ENCODE results near the gene CXCR6.

Gene CXCR6

GRCh38 chr3:45929042-45929679 lies 14.1 kb upstream of the CXCR6 start:
- H3K4me3 ChIP-seq (ENCODE audit: low read length): no peak overlapping the region
- no peaks in the 10 kb centered on the region for H3K27me3 ChIP-seq (ENCODE audit: control insufficient read depth, insufficient read depth, low read length)
- H3K9ac ChIP-seq (ENCODE audit: low read length): no peak overlapping the region
- H3K36me3 ChIP-seq (ENCODE audit: control insufficient read depth, insufficient read depth, low read length): peaks cover 33% of the 10 kb centered on the region
- H3K4me1 ChIP-seq (ENCODE audit: control insufficient read depth, insufficient read depth, low read length): no peaks in the 10 kb centered on the region
- no peak overlapping the region for H3K27ac ChIP-seq (ENCODE audit: low read depth, low read length)

- Histone ChIP-seq H3K4me1 (ENCODE audit: control insufficient read depth, insufficient read depth, low read length) (no peaks in the 10 kb centered on the region), H3K36me3 (ENCODE audit: control insufficient read depth, insufficient read depth, low read length) (peaks cover 35% of the 10 kb centered on the region), H3K27me3 (ENCODE audit: control insufficient read depth, insufficient read depth, low read length) (no peaks in the 10 kb centered on the region), H3K9ac (ENCODE audit: low read length) (no peak overlapping the region), H3K4me3 (ENCODE audit: low read length) (no peak overlapping the region), H3K27ac (ENCODE audit: low read depth, low read length) (no peak overlapping the region)
These were observed 11.8 kb upstream of the CXCR6 start for GRCh38 chr3:45931496-45931895.

- H3K9ac ChIP-seq (ENCODE audit: low read length): no peak overlapping the region
- no peaks in the 10 kb centered on the region for H3K27me3 ChIP-seq (ENCODE audit: control insufficient read depth, insufficient read depth, low read length)
- H3K27ac ChIP-seq (ENCODE audit: low read depth, low read length): no peak overlapping the region
- H3K4me1 ChIP-seq (ENCODE audit: control insufficient read depth, insufficient read depth, low read length): no peaks in the 10 kb centered on the region
- H3K4me3 ChIP-seq (ENCODE audit: low read length): no peak overlapping the region
- peaks cover 35% of the 10 kb centered on the region for H3K36me3 ChIP-seq (ENCODE audit: control insufficient read depth, insufficient read depth, low read length)
These were observed 11.2 kb upstream of the CXCR6 start for GRCh38 chr3:45932112-45932511.

GRCh38 chr3:45933591-45933990 lies 9.7 kb upstream of the CXCR6 start:
- H3K36me3 ChIP-seq (ENCODE audit: control insufficient read depth, insufficient read depth, low read length): peaks cover 25% of the 10 kb centered on the region
- no peaks in the 10 kb centered on the region for H3K27me3 ChIP-seq (ENCODE audit: control insufficient read depth, insufficient read depth, low read length)
- no peak overlapping the region for H3K9ac ChIP-seq (ENCODE audit: low read length)
- no peak overlapping the region for H3K27ac ChIP-seq (ENCODE audit: low read depth, low read length)
- H3K4me3 ChIP-seq (ENCODE audit: low read length): no peak overlapping the region
- H3K4me1 ChIP-seq (ENCODE audit: control insufficient read depth, insufficient read depth, low read length): no peaks in the 10 kb centered on the region

- H3K4me1 ChIP-seq (ENCODE audit: control insufficient read depth, insufficient read depth, low read length): peaks cover 8% of the 10 kb centered on the region
- H3K36me3 ChIP-seq (ENCODE audit: control insufficient read depth, insufficient read depth, low read length): peaks cover 2% of the 10 kb centered on the region
These were observed 7.0 kb upstream of the CXCR6 start for GRCh38 chr3:45936261-45936660.

GRCh38 chr3:45937206-45938042 lies 5.8 kb upstream of the CXCR6 start:
- no peak overlapping the region for H3K4me3 ChIP-seq (ENCODE audit: low read length)
- H3K27ac ChIP-seq (ENCODE audit: low read depth, low read length): no peak overlapping the region
- H3K4me1 ChIP-seq (ENCODE audit: control insufficient read depth, insufficient read depth, low read length): peaks cover 8% of the 10 kb centered on the region
- no peak overlapping the region for H3K9ac ChIP-seq (ENCODE audit: low read length)
- H3K36me3 ChIP-seq (ENCODE audit: control insufficient read depth, insufficient read depth, low read length): peaks cover 2% of the 10 kb centered on the region
- H3K27me3 ChIP-seq (ENCODE audit: control insufficient read depth, insufficient read depth, low read length): no peaks in the 10 kb centered on the region

More at GRCh38 chr3:45936261-45936660, 7.0 kb upstream of the CXCR6 start:
- no peaks in the 10 kb centered on the region for H3K27me3 ChIP-seq (ENCODE audit: control insufficient read depth, insufficient read depth, low read length)
- no peak overlapping the region for H3K4me3 ChIP-seq (ENCODE audit: low read length)
- no peak overlapping the region for H3K27ac ChIP-seq (ENCODE audit: low read depth, low read length)
- no peak overlapping the region for H3K9ac ChIP-seq (ENCODE audit: low read length)

GRCh38 chr3:45938043-45938435 lies 5.2 kb upstream of the CXCR6 start:
- H3K36me3 ChIP-seq (ENCODE audit: control insufficient read depth, insufficient read depth, low read length): peaks cover 2% of the 10 kb centered on the region
- no peak overlapping the region for H3K27ac ChIP-seq (ENCODE audit: low read depth, low read length)
- H3K4me1 ChIP-seq (ENCODE audit: control insufficient read depth, insufficient read depth, low read length): peaks cover 8% of the 10 kb centered on the region
- H3K4me3 ChIP-seq (ENCODE audit: low read length): no peak overlapping the region
- no peak overlapping the region for H3K9ac ChIP-seq (ENCODE audit: low read length)
- H3K27me3 ChIP-seq (ENCODE audit: control insufficient read depth, insufficient read depth, low read length): no peaks in the 10 kb centered on the region

GRCh38 chr3:45938864-45939263 lies 4.4 kb upstream of the CXCR6 start:
- no peak overlapping the region for H3K9ac ChIP-seq (ENCODE audit: low read length)
- H3K4me3 ChIP-seq (ENCODE audit: low read length): no peak overlapping the region
- no peaks in the 10 kb centered on the region for H3K27me3 ChIP-seq (ENCODE audit: control insufficient read depth, insufficient read depth, low read length)
- H3K27ac ChIP-seq (ENCODE audit: low read depth, low read length): no peak overlapping the region
- H3K4me1 ChIP-seq (ENCODE audit: control insufficient read depth, insufficient read depth, low read length): peaks cover 8% of the 10 kb centered on the region
- H3K36me3 ChIP-seq (ENCODE audit: control insufficient read depth, insufficient read depth, low read length): peaks cover 2% of the 10 kb centered on the region

- H3K9ac ChIP-seq (ENCODE audit: low read length): no peak overlapping the region
- peaks cover 2% of the 10 kb centered on the region for H3K36me3 ChIP-seq (ENCODE audit: control insufficient read depth, insufficient read depth, low read length)
- peak overlapping the region; percentile 17 for H3K27ac ChIP-seq (ENCODE audit: low read depth, low read length)
- H3K4me1 ChIP-seq (ENCODE audit: control insufficient read depth, insufficient read depth, low read length): peaks cover 8% of the 10 kb centered on the region
- no peak overlapping the region for H3K4me3 ChIP-seq (ENCODE audit: low read length)
- H3K27me3 ChIP-seq (ENCODE audit: control insufficient read depth, insufficient read depth, low read length): no peaks in the 10 kb centered on the region
These were observed 3.9 kb upstream of the CXCR6 start for GRCh38 chr3:45939341-45939771.

- H3K27ac ChIP-seq (ENCODE audit: low read depth, low read length): no peak overlapping the region
- no peak overlapping the region for H3K9ac ChIP-seq (ENCODE audit: low read length)
- H3K4me3 ChIP-seq (ENCODE audit: low read length): no peak overlapping the region
- H3K36me3 ChIP-seq (ENCODE audit: control insufficient read depth, insufficient read depth, low read length): peaks cover 7% of the 10 kb centered on the region
- peaks cover 8% of the 10 kb centered on the region for H3K4me1 ChIP-seq (ENCODE audit: control insufficient read depth, insufficient read depth, low read length)
- no peaks in the 10 kb centered on the region for H3K27me3 ChIP-seq (ENCODE audit: control insufficient read depth, insufficient read depth, low read length)
These were observed 3.1 kb upstream of the CXCR6 start for GRCh38 chr3:45940004-45940780.

- no peak overlapping the region for H3K9ac ChIP-seq (ENCODE audit: low read length)
- H3K36me3 ChIP-seq (ENCODE audit: control insufficient read depth, insufficient read depth, low read length): peaks cover 6% of the 10 kb centered on the region
- no peak overlapping the region for H3K27ac ChIP-seq (ENCODE audit: low read depth, low read length)
These were observed 2.4 kb upstream of the CXCR6 start for GRCh38 chr3:45940781-45941365.

More at GRCh38 chr3:45940781-45941365, 2.4 kb upstream of the CXCR6 start:
- Histone ChIP-seq H3K27me3 (ENCODE audit: control insufficient read depth, insufficient read depth, low read length) (no peaks in the 10 kb centered on the region), H3K4me1 (ENCODE audit: control insufficient read depth, insufficient read depth, low read length) (peaks cover 8% of the 10 kb centered on the region), H3K4me3 (ENCODE audit: low read length) (no peak overlapping the region)

Data from rectal smooth muscle tissue (tissue), 1 donor.